ENCODE measurements around the gene KRTAP10-9.
"Not testable (repeated sequence)": the region's sequence is repeated elsewhere in the genome, so short reads cannot be mapped to it uniquely, and the experiment has no call there.

Gene KRTAP10-9

GRCh38 chr21:44644878-44645277 lies 18.0 kb downstream of the KRTAP10-9 start:
- DNase-seq, result no peak

GRCh38 chr21:44646366-44647221 lies 19.7 kb downstream of the KRTAP10-9 start, which contains the start of gene KRTAP10-11:
Gene KRTAP10-11 (plus strand): TSS chr21:44646414. CDS start chr21:44646459, 45 bp downstream.
- DNase-seq, result not testable (repeated sequence)

- DNase-seq, result no peak
These were observed 20.3 kb downstream of the KRTAP10-9 start for GRCh38 chr21:44647222-44647552.

GRCh38 chr21:44648557-44649311 lies 21.8 kb downstream of the KRTAP10-9 start:
- no peak for DNase-seq

- no peak for DNase-seq
These were observed 22.7 kb downstream of the KRTAP10-9 start for GRCh38 chr21:44649521-44650100.

- no peak for DNase-seq
These were observed 23.5 kb downstream of the KRTAP10-9 start for GRCh38 chr21:44650265-44650972.

GRCh38 chr21:44650973-44651675 lies 24.2 kb downstream of the KRTAP10-9 start:
- no peak for DNase-seq

- DNase-seq, result no peak
These were observed 26.2 kb downstream of the KRTAP10-9 start for GRCh38 chr21:44653123-44653522.

GRCh38 chr21:44653656-44654575 lies 27.0 kb downstream of the KRTAP10-9 start:
- DNase-seq, result no peak

- no peak for DNase-seq
These were observed 27.8 kb downstream of the KRTAP10-9 start, which contains the start of gene KRTAP12-4 for GRCh38 chr21:44654576-44655175. Gene KRTAP12-4 (minus strand): TSS chr21:44654659. CDS start chr21:44654614, 45 bp downstream.

GRCh38 chr21:44656868-44657267 lies 30.0 kb downstream of the KRTAP10-9 start:
- no peak for DNase-seq

GRCh38 chr21:44657635-44658540 lies 31.0 kb downstream of the KRTAP10-9 start, which contains the start of gene KRTAP12-3:
Gene KRTAP12-3 (plus strand): TSS chr21:44657932. CDS start chr21:44657980, 48 bp downstream.
- no peak for DNase-seq

- DNase-seq, result no peak
These were observed 31.6 kb downstream of the KRTAP10-9 start for GRCh38 chr21:44658541-44658910.

- no peak for DNase-seq
These were observed 32.2 kb downstream of the KRTAP10-9 start for GRCh38 chr21:44658913-44659595.

GRCh38 chr21:44661567-44661966 lies 34.7 kb downstream of the KRTAP10-9 start:
- not testable (repeated sequence) for DNase-seq

GRCh38 chr21:44664691-44665090 lies 37.8 kb downstream of the KRTAP10-9 start:
- no peak for DNase-seq

- no peak for DNase-seq
These were observed 39.8 kb downstream of the KRTAP10-9 start, which contains the start of gene KRTAP12-2 for GRCh38 chr21:44666401-44667320. Gene KRTAP12-2 (minus strand): TSS chr21:44666927. CDS start chr21:44666886, 41 bp downstream.
